Vagina (tissue), 2 donors: ENCODE results near the gene SLF1.

ENCODE experiments used
- CTCF ChIP-seq, 3 experiments: fragments of 450-650 bp in 2 of 3; fragments of 200-600 bp in 1 of 3; sonication (generic) in 1 of 3; IDR thresholded peaks; one replicate each; pipeline ENCODE4 v1.5.1; 2017 to 2019; ENCODE audit warnings: antibody characterized with exemption in 3 of 3, mild to moderate bottlenecking in 2 of 3, moderate library complexity in 2 of 3
- POLR2A ChIP-seq, 2 donors: fragments of 450-650 bp; IDR thresholded peaks; one replicate each; pipeline ENCODE4 v1.6.1; 2017; ENCODE audit warnings: antibody characterized with exemption in 2 of 2, mild to moderate bottlenecking in 2 of 2, moderate library complexity in 2 of 2

- no peak for TF ChIP-seq CTCF (IDR thresholded peaks at IDR 0.05)
- TF ChIP-seq POLR2A (IDR thresholded peaks at IDR 0.05) = no peak
Observed at GRCh38 chr5:94675965-94676618, 57.6 kb downstream of the SLF1 start.
